Naive thymus-derived CD8-positive, alpha-beta T cell (primary cell): ENCODE data around the gene IGIP. TPM values are rescaled to one million over a fixed set of nuclear protein-coding genes. Genes with fewer than 3 reads are reported as not detected.

Source experiments
- ATAC-seq, 2 donors: fragments of 150-1000 bp; cut with Tn5 transposase in 1 of 2; sonication (Bioruptor Pico), chemical (Tn5 transposase) in 1 of 2; 1 replicate in 1 of 2; 2 replicates in 1 of 2; pipeline ENCODE4 v1.10.0; 2021; ENCODE audit warnings: mild to moderate bottlenecking in 2 of 2, moderate library complexity in 2 of 2
- POLR2A ChIA-PET: fragments of 350-600 bp; sonication (Branson Sonifier 250); formaldehyde crosslinking; loops from one replicate; lab custom pipeline; 2021; ENCODE audit warnings: antibody characterized with exemption; lab: Charles Lee
- DNase-seq, 10 donors: peaks; one replicate each; pipeline versions ENCODE4 v3.0.0 to v3.0.0-alpha.2; 2020 to 2022
- H3K27ac Mint-ChIP-seq, 10 donors: one replicate each; pipeline ENCODE4 v1.8.0; 2020 to 2022; ENCODE audit warnings: mild to moderate bottlenecking in 10 of 10, mixed read lengths in 10 of 10, moderate library complexity in 4 of 10, inconsistent platforms in 1 of 10
- H3K27me3 Mint-ChIP-seq, 5 donors: one replicate each; pipeline ENCODE4 v1.8.0; 2021 to 2022; ENCODE audit warnings: mixed read lengths in 5 of 5
- H3K36me3 Mint-ChIP-seq, 3 donors: one replicate each; pipeline ENCODE4 v1.8.0; 2020 to 2022; ENCODE audit warnings: mixed read lengths in 3 of 3, mild to moderate bottlenecking in 2 of 3, inconsistent platforms in 1 of 3
- H3K4me1 Mint-ChIP-seq, 4 donors: one replicate each; pipeline ENCODE4 v1.8.0; 2021 to 2022; ENCODE audit warnings: mixed read lengths in 4 of 4
- H3K4me3 Mint-ChIP-seq, 10 donors: one replicate each; pipeline ENCODE4 v1.8.0; 2020 to 2022; ENCODE audit warnings: mild to moderate bottlenecking in 10 of 10, mixed read lengths in 10 of 10, moderate library complexity in 6 of 10, inconsistent platforms in 1 of 10
- H3K9me3 Mint-ChIP-seq, 9 donors: one replicate each; pipeline ENCODE4 v1.8.0; 2020 to 2022; ENCODE audit warnings: mixed read lengths in 9 of 9, mild to moderate bottlenecking in 3 of 9, inconsistent platforms in 1 of 9, moderate library complexity in 1 of 9
- polyA plus RNA-seq, 3 donors: library from polyadenylated mRNA; unstranded; fragments of 300-500 nt; fragmentation: Illumina TruSeq; gene quantifications; one replicate each; pipeline ENCODE4 v1.2.3, GENCODE V29; 2021
- total RNA-seq, 8 experiments: library from RNA in 2 of 8; stranded (reverse) in 2 of 8; gene quantifications; one replicate each; pipeline ENCODE4 v1.2.3 and lab custom pipeline; 2021 to 2026

Gene IGIP
- total and polyA plus RNA-seq, 5 experiments from 2014 or later: 0.24 to 12.9 (median 0.51) TPM

- peaks cover 14 to 41% (median 34%) of the 10 kb centered on the region in 4 donors for H3K4me1 Mint-ChIP-seq
- peaks cover 0 to 22% (median 2%) of the 10 kb centered on the region in 5 donors for H3K27me3 Mint-ChIP-seq
- DNase-seq (no peak), ATAC-seq (no peak)
- POLR2A ChIA-PET: interaction anchor here (0.5 to 3.3 kb wide), 7 partner anchors 8 to 815 kb away, joined by 3 to 35 read pairs (median 6); partner anchors contain the start of genes CXXC5 and PURA
- H3K9me3 Mint-ChIP-seq: no peaks in the 10 kb centered on the region
- H3K36me3 Mint-ChIP-seq: peaks cover 0 to 2% (median 2%) of the 10 kb centered on the region in 3 donors
- peak overlapping the region in 8 of 10 donors; percentile 40 to 98 (median 95) for H3K4me3 Mint-ChIP-seq
- H3K27ac Mint-ChIP-seq: peak overlapping the region; percentile 97 to 100 (median 99)
Measured at GRCh38 chr5:140106101-140106500, 19.6 kb upstream of the IGIP start.

DNA sequence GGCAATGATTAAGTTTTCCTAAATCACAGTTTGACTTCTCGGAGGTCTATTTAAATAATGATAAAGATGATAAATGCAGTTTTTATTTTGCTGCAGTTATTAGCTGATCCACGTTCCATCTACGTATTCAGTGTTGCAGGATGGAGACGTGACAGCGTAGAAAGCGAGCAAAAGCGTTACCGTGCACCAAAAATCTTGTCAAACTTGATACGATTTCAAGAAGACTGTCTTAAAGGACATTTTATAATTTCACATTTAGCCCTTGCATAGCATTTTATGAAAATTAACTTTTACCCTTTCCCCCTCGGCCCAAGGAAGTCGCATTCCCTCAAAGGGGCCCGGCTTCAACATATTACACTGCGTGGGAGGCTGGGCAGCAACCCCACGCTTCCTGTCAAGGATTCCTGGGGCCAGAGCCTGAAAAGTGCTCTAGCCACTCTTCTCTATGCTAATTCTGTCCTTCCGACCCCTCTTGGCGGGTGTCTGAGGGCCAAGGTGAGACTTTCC, 18.9 kb upstream of the IGIP start:
- Mint-ChIP-seq H3K9me3 (no peaks in the 10 kb centered on the region), H3K27ac (peak overlapping the region; percentile 97 to 100 (median 99)), H3K27me3 (peaks cover 0 to 21% (median 2%) of the 10 kb centered on the region in 5 donors), H3K4me1 (peaks cover 17 to 48% (median 41%) of the 10 kb centered on the region in 4 donors), H3K36me3 (peaks cover 0 to 2% (median 2%) of the 10 kb centered on the region in 3 donors), H3K4me3 (peak overlapping the region; percentile 90 to 98 (median 96))
- POLR2A ChIA-PET: interaction anchor here (0.5 to 3.3 kb wide), 15 partner anchors 7 to 1531 kb away, joined by 3 to 35 read pairs (median 4); partner anchors contain the start of genes ANKHD1, CYSTM1, HSPA9 and IK
- ATAC-seq (no peak), DNase-seq (no peak)

DNA sequence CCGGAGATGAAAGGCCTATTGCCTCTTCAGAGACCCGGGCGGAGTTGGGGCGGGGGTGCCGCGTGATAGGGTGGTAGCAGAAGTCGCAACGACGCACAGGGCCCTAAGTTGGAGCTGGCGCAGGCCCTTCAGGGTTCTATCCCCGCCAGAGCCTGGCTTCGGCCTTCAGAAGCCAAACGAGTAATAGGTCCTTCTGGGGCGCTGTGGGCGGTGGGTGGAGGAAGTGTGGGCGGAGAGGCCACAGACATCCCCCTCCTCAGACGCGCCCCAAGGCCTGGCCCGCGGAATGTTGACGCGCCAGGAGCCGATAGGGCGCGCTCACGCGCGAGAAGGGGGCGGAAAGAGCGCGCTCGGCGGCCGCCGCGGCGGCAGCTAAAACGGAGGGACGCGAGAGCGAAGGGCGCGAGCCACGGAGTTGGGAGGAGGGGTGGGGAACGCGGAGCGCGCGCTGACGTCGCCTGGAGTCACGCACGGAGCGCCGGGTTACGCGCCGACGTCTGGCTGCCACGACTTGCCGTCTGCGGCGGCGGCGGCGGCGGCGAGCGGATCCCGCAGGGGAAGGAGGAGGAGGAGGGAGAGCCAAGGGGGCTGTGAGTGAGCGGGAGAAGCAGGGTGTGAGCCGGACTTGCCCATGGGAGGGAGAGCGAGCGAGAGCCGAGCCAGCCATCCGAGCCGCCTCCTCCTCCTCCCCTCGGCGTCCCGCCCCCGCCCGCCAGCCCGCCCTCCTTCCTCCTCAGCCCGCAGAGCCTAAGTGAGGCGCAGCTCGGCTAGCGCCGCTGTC, 18.2 kb upstream of the IGIP start:
- Mint-ChIP-seq H3K4me1 (peaks cover 22 to 54% (median 47%) of the 10 kb centered on the region in 4 donors), H3K4me3 (peak overlapping the region; percentile 90 to 98 (median 96)), H3K27me3 (peaks cover 0 to 19% (median 2%) of the 10 kb centered on the region in 5 donors), H3K36me3 (peaks cover 0 to 2% (median 2%) of the 10 kb centered on the region in 3 donors), H3K27ac (peak overlapping the region; percentile 97 to 100 (median 99)), H3K9me3 (no peaks in the 10 kb centered on the region)
- POLR2A ChIA-PET: interaction anchor here (0.6 to 3.3 kb wide), 17 partner anchors 9 to 1693 kb away, joined by 3 to 35 read pairs (median 3); partner anchors contain the start of genes ANKHD1, CYSTM1, HSPA9 and IK
- DNase-seq (peak; percentile 90 to 96 (median 93)), ATAC-seq (peak; percentile 77 to 85)

DNA sequence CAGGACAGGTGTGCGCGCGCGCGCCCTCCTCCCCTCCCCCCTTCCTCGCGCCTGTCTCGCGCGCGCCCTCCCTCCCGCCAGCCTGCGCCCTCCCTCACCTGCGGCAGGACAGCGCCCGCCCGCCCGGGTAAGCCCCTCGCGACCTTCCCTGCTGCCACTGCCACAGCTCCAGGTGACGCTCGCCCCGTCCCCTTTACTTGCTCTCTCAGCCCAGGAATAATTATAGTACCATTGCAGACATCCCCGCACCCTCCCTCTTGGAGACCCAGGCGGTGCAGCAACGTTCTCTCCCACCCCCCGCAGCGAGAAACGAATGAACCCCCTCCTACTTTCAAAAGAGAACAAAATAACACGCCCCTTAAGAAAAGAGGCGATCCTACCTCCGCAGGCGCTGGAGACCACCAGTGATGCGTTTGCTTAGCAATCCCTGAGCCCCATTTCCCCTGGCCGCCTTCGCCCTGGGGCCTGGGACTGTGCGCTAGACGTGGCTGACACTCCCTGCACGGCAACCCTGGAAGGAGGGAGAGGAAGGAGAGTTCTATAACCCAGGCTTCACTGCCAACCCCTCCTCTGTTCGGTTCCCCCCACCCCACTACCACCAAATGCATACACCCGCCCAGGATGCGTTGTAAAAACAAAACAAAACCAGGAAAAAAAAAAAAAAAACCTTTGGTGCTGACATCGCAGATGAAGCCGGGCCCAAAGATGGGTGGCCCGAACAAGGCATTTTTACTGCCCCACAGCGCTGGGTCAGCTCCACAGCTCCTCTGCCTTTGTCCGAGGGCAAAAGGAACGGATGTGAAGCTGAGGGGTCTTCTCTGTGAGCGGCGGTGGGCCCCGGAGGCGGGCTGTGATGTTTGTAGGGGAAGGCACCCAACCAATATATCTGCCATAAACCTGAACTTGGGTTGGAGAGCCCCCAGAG, 17.4 kb upstream of the IGIP start:
- Mint-ChIP-seq H3K9me3 (no peaks in the 10 kb centered on the region), H3K36me3 (peaks cover 0 to 2% (median 0%) of the 10 kb centered on the region in 3 donors), H3K27me3 (peaks cover 0 to 14% (median 2%) of the 10 kb centered on the region in 5 donors), H3K27ac (peak overlapping the region; percentile 97 to 100 (median 99)), H3K4me3 (peak overlapping the region; percentile 90 to 98 (median 96)), H3K4me1 (peaks cover 24 to 59% (median 55%) of the 10 kb centered on the region in 4 donors)
- POLR2A ChIA-PET: interaction anchor here (0.6 to 3.3 kb wide), 20 partner anchors 9 to 1692 kb away, joined by 3 to 35 read pairs (median 4); partner anchors contain the start of genes ANKHD1, CYSTM1, HSPA9 and IK
- ATAC-seq: peak; percentile 1 to 7
- peak in 8 of 10 donors; percentile 4 to 66 (median 30) for DNase-seq

GRCh38 chr5:140109018-140109758, 16.5 kb upstream of the IGIP start:
- H3K4me3 Mint-ChIP-seq: peak overlapping the region; percentile 90 to 98 (median 96)
- peaks cover 0 to 13% (median 2%) of the 10 kb centered on the region in 5 donors for H3K27me3 Mint-ChIP-seq
- POLR2A ChIA-PET: interaction anchor here (0.7 to 3.3 kb wide), 5 partner anchors 8 to 70 kb away, joined by 3 to 35 read pairs (median 4); no protein-coding TSS in a partner anchor
- peak overlapping the region; percentile 97 to 100 (median 99) for H3K27ac Mint-ChIP-seq
- peaks cover 0 to 2% (median 0%) of the 10 kb centered on the region in 3 donors for H3K36me3 Mint-ChIP-seq
- no peak for ATAC-seq
- H3K4me1 Mint-ChIP-seq: peaks cover 24 to 61% (median 57%) of the 10 kb centered on the region in 4 donors
- H3K9me3 Mint-ChIP-seq: no peaks in the 10 kb centered on the region
- DNase-seq: no peak

GRCh38 chr5:140109759-140110645, 15.7 kb upstream of the IGIP start:
- DNase-seq (no peak), ATAC-seq (no peak)
- peak overlapping the region in 2 of 10 donors; percentile 99 for H3K27ac Mint-ChIP-seq
- POLR2A ChIA-PET: interaction anchor here (0.7 kb wide), 1 partner anchor 66 kb away, joined by 3 read pairs; no protein-coding TSS in a partner anchor
- H3K27me3 Mint-ChIP-seq: peaks cover 0 to 11% (median 2%) of the 10 kb centered on the region in 5 donors
- peak overlapping the region; percentile 90 to 98 (median 96) for H3K4me3 Mint-ChIP-seq
- peaks cover 0 to 2% (median 0%) of the 10 kb centered on the region in 3 donors for H3K36me3 Mint-ChIP-seq
- H3K9me3 Mint-ChIP-seq: no peaks in the 10 kb centered on the region
- peaks cover 27 to 66% (median 62%) of the 10 kb centered on the region in 4 donors for H3K4me1 Mint-ChIP-seq

- H3K27me3 Mint-ChIP-seq: peaks cover 0 to 10% (median 2%) of the 10 kb centered on the region in 5 donors
- DNase-seq (no peak), ATAC-seq (no peak)
- peaks cover 0 to 2% (median 0%) of the 10 kb centered on the region in 3 donors for H3K36me3 Mint-ChIP-seq
- POLR2A ChIA-PET: no interaction called here
- H3K4me1 Mint-ChIP-seq: peaks cover 28 to 72% (median 65%) of the 10 kb centered on the region in 4 donors
- H3K27ac Mint-ChIP-seq: peak overlapping the region in 1 of 10 donors; percentile 67
- H3K9me3 Mint-ChIP-seq: no peaks in the 10 kb centered on the region
- H3K4me3 Mint-ChIP-seq: no peak overlapping the region
Measured at GRCh38 chr5:140110646-140110957, 15.1 kb upstream of the IGIP start.

DNA sequence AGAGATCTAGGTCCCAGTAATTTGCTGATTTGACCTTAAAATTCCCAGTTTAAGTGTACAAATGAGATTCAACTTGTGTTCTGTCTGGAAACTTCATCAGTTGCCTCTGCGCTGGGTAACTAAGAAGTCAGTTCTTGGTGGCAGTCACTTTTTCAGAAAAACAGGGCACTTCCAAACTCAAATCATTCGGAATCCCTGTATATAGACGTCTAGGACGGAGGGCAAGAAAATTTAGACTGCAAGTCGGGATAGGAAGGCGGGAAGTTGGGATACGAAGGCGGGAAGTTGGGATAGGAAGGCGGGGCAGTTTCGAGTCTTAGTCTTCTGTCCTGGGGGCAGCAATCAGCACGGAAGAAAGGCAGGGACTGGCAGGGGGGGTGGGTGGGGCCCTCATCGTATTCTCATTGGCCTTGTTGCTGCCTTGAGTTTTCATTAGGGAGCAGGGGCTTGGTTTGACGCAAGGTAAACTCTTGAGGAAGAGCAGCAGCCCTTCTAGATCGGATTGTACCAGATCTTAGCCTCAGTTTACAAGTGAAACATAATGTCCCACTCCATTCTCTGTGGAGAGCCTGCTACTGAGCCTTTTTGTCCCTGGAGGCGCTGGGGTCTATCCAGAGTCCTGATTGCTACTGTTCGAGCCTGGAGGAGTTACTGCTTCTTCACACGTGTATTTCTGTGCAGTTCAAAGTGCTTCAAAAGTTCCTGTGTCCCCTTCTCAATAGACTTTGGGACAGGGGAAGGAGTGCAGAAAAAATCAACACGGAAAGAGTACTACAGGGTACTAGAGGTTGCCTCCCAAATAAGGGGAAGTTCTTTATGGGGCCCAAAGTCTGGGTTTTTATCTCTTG, 14.5 kb upstream of the IGIP start:
- Mint-ChIP-seq H3K4me1 (peaks cover 30 to 76% (median 68%) of the 10 kb centered on the region in 4 donors), H3K9me3 (no peaks in the 10 kb centered on the region), H3K27me3 (peaks cover 0 to 10% (median 2%) of the 10 kb centered on the region in 5 donors), H3K4me3 (peak overlapping the region in 8 of 10 donors; percentile 21 to 99 (median 95)), H3K27ac (peak overlapping the region in 9 of 10 donors; percentile 19 to 98 (median 79)), H3K36me3 (peaks cover 0 to 2% (median 0%) of the 10 kb centered on the region in 3 donors)
- DNase-seq (no peak), ATAC-seq (no peak)
- POLR2A ChIA-PET: interaction anchor here (0.8 to 3.7 kb wide), 2 partner anchors 11 to 36 kb away, joined by 11 to 20 read pairs; no protein-coding TSS in a partner anchor

DNA sequence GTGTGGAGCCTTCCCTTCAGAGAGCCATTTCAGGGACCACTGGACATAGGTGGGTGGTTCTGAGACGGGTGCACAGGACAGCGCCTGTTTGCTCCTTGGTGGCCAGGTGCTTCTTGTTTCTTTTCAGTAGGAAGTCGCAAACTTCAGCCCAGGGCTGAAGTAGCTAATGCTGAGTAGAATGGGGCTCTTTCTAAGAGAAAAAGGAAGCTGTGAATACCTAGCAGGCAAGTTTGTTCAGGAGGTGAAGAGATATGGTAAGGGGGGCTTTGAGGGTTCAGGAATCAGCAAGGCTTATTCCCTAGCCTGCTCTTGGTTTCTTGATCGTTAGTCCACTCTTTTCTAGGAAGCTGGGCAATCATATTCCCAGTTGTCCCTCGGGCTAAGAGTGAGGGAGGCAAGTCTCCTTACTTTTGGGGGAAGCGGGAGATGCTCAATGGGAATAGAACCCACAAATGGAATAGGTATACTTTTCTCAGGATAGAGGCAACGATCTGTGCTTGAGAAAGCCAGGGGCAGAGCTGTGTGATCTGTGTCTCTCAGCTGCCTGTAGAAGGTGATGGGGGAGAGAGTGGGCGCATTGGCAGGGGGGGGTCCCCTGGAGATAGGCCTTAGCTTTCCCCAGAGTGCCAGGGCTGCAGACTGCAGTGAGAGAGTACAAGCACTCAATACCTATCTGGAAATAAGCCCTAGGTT, 13.7 kb upstream of the IGIP start:
- POLR2A ChIA-PET: interaction anchor here (0.6 to 3.7 kb wide), 4 partner anchors 10 to 49 kb away, joined by 4 to 20 read pairs (median 8); no protein-coding TSS in a partner anchor
- H3K4me1 Mint-ChIP-seq: peaks cover 29 to 75% (median 67%) of the 10 kb centered on the region in 4 donors
- no peaks in the 10 kb centered on the region for H3K9me3 Mint-ChIP-seq
- H3K27me3 Mint-ChIP-seq: peaks cover 0 to 10% (median 2%) of the 10 kb centered on the region in 5 donors
- peaks cover 0 to 2% (median 0%) of the 10 kb centered on the region in 3 donors for H3K36me3 Mint-ChIP-seq
- no peak for ATAC-seq
- H3K4me3 Mint-ChIP-seq: peak overlapping the region; percentile 54 to 99 (median 95)
- no peak for DNase-seq
- peak overlapping the region in 9 of 10 donors; percentile 19 to 98 (median 79) for H3K27ac Mint-ChIP-seq
